Activated CD8-positive, alpha-beta memory T cell treated with anti-CD3 and anti-CD28 coated beads for 1 hour (primary cell): ENCODE measurements around the gene AFG1L.
"Not testable (repeated sequence)": the region's sequence is repeated elsewhere in the genome, so short reads cannot be mapped to it uniquely, and the experiment has no call there.

Experiments
- DNase-seq, 2 donors: peaks; one replicate each; pipeline ENCODE4 v3.0.0-alpha.2; 2020; ENCODE audit warnings: low read depth in 1 of 2; ENCODE audit errors: extremely low read depth in 1 of 2

Gene AFG1L

GRCh38 chr6:108294727-108295625, at the start of gene AFG1L:
TSS of gene AFG1L (plus strand) at chr6:108295054. CDS start at chr6:108295080, 26 bp downstream.
- DNase-seq: peak; percentile 69 to 79

DNA sequence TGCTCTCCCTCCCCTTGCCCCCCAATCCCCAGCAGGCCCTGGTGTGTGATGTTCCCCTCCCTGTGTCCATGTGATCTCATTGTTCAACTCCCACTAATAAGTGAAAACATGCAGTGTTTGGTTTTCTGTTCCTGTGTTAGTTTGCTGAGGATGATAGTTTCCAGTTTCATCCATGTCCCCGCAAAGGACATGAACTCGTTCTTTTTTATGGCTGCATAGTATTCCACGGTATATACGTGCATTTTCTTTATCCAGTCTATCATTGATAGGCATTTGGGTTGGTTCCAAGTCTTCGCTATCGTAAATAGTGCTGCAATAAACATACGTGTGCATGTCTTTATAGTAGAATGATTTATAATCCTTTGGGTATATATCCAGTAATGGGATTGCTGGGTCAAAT, 49.8 kb upstream of the AFG1L start:
- not testable (repeated sequence) for DNase-seq

DNA sequence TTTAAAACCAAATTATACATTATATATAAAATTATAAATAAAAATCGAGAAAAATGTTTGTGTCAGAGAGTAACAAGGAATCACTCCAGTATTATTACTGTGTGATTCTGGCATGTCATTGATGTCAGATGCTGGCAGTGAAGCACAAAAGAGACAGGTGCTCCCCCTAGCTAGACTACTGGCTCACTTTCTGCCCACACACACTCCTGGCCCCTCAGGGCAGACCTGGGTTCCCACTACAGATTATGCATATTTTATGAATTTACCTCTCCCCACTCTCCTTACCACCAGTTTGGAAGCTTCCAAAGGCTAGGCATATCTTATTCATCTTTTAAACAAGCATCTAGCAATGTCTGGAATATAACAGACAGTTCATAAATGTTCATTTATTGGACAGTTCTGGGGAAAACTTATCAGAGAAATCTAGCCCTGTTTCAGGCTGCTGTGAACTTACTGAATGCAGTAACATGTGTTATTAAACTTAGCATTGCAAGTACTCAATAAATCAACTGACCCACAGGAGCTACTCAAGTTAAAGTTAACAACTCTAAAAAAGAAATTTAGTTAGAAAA, 46.8 kb upstream of the AFG1L start:
- DNase-seq: no peak

DNA sequence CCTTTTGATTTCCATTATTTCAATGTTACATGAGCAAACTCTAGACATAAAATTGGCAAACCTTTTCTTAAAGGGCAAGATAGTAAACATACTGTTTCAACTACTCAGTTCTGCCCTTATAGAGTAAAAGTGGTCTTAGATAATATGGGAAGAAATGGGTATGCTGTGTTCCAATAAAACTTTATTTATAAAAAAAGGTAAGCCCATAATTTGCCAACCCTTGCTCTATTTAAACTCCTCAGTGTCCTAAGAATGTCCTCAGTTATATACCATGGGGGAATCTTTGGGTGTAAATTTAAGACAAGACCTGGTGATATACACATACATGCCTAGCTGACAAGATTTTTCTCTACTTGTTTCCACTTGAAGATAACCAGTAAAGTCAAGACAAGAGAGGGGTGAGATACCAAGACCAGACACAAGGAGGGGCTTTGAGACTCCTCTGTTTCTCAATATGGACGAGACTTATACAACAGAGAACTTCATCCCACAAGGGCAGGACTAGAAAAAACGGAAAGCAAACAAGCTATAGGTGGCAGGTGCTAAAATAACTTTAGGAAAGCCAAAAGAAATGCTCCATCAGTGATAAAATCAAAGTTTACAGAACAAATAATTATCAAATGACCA, 44.5 kb upstream of the AFG1L start:
- no peak for DNase-seq

DNA sequence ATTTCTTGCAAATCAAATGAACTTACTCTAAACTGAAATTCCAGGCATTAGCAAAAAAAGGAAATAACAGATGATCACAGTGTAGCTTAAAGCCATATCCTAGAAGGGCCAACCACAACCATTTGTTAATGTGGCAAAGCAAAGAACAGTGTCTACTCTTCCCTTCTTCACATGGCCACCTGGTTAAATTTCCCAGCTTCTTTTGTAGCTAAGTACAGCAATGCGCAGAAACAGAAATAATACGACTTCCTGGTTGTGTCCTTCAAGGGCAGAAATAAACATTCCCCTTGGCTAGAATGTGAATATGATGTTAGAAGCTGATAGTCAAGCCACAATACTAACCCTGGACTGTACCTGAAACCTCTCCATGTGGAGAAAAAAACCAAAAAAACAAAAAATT, 43.6 kb upstream of the AFG1L start:
- DNase-seq: no peak

- no peak for DNase-seq
These were observed 42.8 kb upstream of the AFG1L start for GRCh38 chr6:108252055-108252454.

- DNase-seq: no peak
These were observed 41.6 kb upstream of the AFG1L start for GRCh38 chr6:108253241-108253640.

DNA sequence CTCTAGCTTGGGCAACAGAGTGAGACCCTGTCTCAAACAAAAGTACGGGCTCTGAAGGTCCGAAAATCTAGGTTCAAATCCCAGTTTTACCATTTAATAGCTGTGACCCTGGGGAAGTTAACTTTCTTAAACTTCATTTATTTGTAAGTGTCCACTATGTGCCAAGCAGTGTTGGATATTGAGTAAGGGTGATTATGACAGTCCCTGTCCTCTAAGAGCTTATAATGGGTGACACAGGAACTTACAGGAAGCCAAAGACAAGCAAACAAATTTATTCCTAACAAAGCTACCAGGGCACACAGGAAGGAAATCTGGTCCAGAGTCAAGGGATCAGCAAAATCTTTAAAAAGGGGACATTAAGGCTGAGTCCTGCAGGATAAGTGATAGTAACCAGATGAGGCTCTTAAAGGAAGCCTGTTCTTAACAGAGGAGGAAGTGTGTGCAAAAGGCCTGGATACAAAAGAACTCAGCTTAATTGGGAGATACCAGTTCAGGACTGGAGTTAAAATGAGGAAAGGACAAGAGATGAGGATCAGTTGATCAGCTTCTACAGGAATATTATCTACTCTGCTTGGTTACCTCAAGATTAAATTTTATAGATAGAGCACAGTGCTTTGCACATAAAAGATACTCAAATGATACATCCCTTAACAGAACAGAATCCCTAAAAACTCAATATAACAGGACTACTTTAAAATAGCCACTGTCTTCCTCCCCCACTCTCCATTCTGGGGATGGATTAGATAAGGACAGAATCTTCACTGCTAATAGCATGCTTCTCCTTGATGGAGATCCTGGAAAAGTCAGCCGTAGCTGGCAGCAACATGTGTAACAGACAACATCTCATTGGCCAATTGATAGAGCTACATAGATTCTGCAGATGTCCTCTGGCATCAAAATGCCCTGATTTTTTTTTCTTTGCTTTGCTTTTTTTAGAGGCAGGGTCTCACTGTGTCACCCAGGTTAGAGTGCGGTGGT, 40.1 kb upstream of the AFG1L start:
- DNase-seq: no peak

- DNase-seq: no peak
These were observed 34.6 kb upstream of the AFG1L start for GRCh38 chr6:108260126-108260808.

DNA sequence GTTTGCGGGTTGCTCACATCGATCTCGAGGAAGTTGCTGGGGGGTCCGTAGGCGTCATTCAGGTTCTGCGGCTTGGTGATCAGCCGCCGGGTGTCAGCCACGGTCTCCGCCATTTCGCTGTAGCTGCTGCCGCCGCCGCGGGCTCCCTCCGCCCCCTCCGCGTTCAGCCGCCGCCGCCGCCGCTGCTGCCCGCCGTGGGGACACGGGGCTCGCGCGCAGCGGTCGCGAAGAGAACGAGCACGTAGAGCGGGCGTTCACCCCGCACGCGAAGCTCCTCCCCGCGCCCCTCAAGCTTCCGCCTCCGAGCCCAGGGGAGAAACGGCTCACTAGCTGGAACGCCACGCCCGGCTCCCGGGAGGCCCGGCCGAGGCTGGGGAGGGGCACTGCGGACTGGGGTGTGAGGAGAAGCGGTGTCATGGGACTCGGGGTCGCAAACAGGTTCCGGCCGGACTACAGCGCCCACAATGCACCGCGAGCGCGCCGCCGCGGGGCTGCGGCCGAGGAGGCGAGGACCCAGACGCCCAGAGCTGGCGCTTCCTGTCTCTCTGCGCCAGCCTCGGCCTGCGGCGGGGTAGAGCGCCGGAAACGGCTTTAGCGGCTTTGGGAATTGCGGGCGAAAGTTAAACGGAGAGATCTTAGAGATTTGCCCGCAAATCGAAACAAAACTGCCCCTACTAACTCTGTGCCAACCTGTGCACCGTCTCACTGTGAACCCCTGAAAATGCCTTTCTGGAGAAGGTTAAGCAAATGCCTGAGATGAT, 33.9 kb upstream of the AFG1L start, which contains the start of gene SNX3:
TSS of gene SNX3 (minus strand) at position 232 of the 761 bp plus-strand sequence. CDS start at position 113, 119 bp downstream.
- DNase-seq: peak; percentile 44 to 79

GRCh38 chr6:108263371-108263770, 31.5 kb upstream of the AFG1L start:
- DNase-seq: no peak

DNA sequence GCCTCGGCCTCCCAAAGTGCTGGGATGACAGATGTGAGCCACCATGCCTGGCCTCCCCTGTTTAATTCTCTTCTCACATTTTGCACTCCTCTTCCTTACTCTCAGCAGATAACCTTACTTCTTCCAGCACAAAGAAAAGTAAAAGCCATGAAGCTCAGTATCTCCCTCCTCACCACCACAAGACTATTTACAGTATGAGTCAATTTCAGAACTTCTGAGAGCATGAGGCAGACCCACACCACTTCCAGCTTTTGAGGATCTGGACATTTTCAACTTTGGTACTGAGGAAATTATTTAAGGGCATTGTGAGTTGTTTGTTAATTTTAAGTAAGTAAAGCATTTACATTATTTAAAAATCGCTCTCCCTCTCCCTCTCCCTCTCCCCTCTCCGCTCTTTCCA, 26.0 kb upstream of the AFG1L start:
- no peak for DNase-seq

GRCh38 chr6:108269955-108270354, 24.9 kb upstream of the AFG1L start:
- not testable (repeated sequence) for DNase-seq

DNA sequence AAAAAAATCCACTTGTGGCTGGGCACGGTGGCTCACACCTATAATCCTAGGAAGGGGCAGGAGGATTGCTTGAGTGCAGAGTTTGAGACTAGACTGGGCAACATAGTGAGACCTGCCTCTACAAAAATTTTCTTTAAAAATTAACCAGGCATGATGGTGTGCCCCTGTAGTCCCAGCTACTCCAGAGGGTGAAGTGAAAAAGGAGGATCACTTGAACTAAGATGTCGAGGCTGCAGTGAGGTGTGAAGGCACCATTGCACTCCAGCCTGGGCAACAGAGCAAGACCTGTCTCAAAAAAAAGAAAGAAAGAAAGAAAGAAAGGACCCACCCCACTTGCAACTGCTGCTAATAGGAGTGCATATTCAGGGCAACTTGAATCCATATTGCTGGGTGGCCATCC, 20.3 kb upstream of the AFG1L start:
- DNase-seq: no peak

GRCh38 chr6:108275976-108276375, 18.9 kb upstream of the AFG1L start:
- DNase-seq: no peak

GRCh38 chr6:108277295-108277694, 17.6 kb upstream of the AFG1L start:
- DNase-seq: no peak

GRCh38 chr6:108277831-108278230, 17.0 kb upstream of the AFG1L start:
- DNase-seq: no peak

DNA sequence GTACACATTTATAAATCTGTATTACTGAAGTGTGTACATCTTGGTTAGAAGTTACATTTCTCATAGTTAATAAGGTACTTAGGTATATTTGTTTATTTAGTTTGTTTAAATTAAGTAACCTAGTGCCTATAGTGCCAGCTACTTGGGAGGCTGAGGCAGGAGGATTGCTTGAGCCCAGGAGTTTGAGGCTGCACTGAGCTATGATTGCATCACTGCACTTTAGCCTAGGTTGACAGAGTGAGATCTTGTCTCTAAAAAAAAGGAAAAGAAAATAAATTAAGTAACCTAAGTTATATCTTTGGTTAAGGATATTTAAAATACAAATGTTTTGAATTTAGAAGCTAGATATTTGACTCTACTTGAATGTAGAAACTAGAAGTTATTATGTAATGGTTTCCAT, 9.5 kb upstream of the AFG1L start:
- DNase-seq: no peak

- no peak for DNase-seq
These were observed 8.5 kb upstream of the AFG1L start for GRCh38 chr6:108286366-108286765.
